ENCODE data around the gene ANXA11.

The ANXA11 gene

DNA sequence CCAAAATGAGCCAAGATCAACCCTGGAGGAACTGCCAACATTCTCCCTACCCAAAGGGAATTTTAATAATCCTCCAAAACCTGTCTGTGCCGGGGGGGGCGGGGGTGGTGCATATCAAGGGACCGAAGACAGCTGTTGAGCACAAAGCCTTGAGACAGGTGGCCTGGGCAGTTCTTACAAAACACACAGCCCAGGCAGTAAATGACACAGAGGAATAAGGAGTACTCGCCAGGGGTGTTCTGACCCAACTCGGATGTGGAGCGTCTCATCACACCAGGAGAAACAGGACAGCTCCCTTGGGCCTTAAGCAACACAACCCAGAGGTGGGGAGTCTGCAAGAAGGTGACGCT is 37.2 kb downstream of the ANXA11 start:
- TF ChIP-seq POLR2AphosphoS5 (IDR thresholded peaks at IDR 0.05; ENCODE audit: low read depth, low read length) (no peak), FOXP2 (optimal IDR thresholded peaks at IDR 0.05; ENCODE audit: borderline replicate concordance, extremely low read depth, extremely low read length, insufficient read depth) (no peak), TAF1 (IDR thresholded peaks at IDR 0.05; ENCODE audit: borderline replicate concordance, insufficient read depth, low read length) (no peak), SIN3A (IDR thresholded peaks at IDR 0.05; ENCODE audit: borderline replicate concordance, insufficient read depth, low read length) (no peak)
- TF ChIP-seq, protein P1, sequence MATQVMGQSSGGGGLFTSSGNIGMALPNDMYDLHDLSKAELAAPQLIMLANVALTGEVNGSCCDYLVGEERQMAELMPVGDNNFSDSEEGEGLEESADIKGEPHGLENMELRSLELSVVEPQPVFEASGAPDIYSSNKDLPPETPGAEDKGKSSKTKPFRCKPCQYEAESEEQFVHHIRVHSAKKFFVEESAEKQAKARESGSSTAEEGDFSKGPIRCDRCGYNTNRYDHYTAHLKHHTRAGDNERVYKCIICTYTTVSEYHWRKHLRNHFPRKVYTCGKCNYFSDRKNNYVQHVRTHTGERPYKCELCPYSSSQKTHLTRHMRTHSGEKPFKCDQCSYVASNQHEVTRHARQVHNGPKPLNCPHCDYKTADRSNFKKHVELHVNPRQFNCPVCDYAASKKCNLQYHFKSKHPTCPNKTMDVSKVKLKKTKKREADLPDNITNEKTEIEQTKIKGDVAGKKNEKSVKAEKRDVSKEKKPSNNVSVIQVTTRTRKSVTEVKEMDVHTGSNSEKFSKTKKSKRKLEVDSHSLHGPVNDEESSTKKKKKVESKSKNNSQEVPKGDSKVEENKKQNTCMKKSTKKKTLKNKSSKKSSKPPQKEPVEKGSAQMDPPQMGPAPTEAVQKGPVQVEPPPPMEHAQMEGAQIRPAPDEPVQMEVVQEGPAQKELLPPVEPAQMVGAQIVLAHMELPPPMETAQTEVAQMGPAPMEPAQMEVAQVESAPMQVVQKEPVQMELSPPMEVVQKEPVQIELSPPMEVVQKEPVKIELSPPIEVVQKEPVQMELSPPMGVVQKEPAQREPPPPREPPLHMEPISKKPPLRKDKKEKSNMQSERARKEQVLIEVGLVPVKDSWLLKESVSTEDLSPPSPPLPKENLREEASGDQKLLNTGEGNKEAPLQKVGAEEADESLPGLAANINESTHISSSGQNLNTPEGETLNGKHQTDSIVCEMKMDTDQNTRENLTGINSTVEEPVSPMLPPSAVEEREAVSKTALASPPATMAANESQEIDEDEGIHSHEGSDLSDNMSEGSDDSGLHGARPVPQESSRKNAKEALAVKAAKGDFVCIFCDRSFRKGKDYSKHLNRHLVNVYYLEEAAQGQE (IDR thresholded peaks at IDR 0.05; ENCODE audit: insufficient read depth in 1 of 2, low read depth in 2 of 2, low read length in 2 of 2), result no peak

DNA sequence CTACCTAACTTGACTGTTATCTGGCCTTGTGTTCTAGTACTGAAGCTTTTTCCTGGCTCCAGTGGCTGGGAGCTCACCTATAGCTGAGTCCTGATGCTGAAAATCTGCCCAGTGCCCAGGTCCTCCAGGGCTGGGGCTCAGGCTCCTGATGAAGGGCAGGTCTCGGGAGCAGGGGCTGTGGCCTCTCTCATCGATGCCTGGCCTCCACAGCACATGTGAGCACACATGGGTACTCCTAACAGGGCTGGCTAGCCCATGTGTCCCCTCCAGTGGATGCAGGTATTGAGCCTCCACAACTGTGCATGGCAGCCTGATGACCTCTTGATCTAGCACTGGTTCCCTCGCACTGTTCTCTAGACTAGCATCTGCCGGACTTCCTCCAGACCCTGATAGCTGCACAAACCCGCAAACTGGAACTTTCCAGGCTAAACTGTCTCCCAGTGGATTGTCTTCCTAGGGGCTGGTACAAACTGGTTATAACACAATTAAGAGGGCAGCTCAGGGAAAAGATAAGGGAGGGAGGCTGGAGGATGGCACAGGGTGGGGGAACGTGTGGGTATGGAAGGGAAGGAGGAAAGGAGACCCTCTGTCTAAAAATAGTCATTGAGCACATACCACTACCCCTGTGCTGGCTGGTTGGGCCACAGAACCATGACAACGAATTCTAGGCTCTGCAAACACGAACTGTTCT is 37.7 kb downstream of the ANXA11 start:
- TF ChIP-seq SIN3A (IDR thresholded peaks at IDR 0.05; ENCODE audit: borderline replicate concordance, insufficient read depth, low read length) (no peak), TAF1 (IDR thresholded peaks at IDR 0.05; ENCODE audit: borderline replicate concordance, insufficient read depth, low read length) (no peak), POLR2AphosphoS5 (IDR thresholded peaks at IDR 0.05; ENCODE audit: low read depth, low read length) (no peak), FOXP2 (optimal IDR thresholded peaks at IDR 0.05; ENCODE audit: borderline replicate concordance, extremely low read depth, extremely low read length, insufficient read depth) (no peak)
- TF ChIP-seq, protein P1 (IDR thresholded peaks at IDR 0.05; ENCODE audit: insufficient read depth in 1 of 2, low read depth in 2 of 2, low read length in 2 of 2), result no peak

DNA sequence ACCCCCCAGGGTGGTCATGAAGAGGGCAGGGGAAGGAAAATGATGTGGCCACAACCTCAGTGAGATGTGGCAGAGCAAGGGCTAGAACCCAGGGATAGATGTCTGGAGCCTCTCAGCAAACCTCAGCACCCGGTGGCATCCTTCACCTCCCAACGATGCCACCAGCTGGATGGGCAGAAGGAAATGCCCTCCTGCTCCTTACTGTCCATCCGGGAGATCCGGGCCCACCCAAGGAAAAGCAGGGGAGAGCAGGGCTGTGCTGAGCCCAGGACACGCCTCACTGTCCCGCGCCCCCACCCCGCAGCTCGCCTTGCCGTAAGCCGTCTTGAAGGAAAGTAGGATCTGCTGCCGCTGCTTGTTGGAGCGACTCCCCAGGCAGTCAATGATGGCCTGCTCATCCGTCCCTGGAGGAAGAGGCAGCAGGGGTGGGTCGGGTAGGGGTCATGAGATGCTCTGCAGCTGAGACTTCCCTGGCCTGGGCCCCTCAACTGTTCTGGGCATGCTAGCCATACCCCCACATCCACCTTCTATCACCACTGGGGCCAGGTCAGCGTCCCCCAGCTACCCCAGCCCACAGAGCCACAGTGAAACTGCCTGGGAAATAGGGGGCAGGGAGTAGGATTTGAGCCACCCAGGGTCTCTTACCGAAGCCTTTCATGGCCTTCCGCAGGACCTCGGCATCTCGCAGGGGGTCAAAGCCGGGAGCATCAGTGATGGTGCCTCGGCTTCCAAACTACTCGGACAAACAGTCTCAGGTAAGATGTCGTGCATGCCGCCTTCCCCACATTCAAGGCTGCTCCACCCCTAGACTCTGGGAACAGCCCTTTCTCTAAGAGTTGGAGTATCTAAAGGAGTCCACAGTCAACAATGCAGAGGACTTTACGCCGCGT is 38.5 kb downstream of the ANXA11 start:
- no peak for TF ChIP-seq POLR2AphosphoS5 (IDR thresholded peaks at IDR 0.05; ENCODE audit: low read depth, low read length)
- TF ChIP-seq, protein P1 (IDR thresholded peaks at IDR 0.05; ENCODE audit: insufficient read depth in 1 of 2, low read depth in 2 of 2, low read length in 2 of 2), result no peak
- TF ChIP-seq SIN3A (IDR thresholded peaks at IDR 0.05; ENCODE audit: borderline replicate concordance, insufficient read depth, low read length), result no peak
- TF ChIP-seq TAF1 (IDR thresholded peaks at IDR 0.05; ENCODE audit: borderline replicate concordance, insufficient read depth, low read length), result no peak
- no peak for TF ChIP-seq FOXP2 (optimal IDR thresholded peaks at IDR 0.05; ENCODE audit: borderline replicate concordance, extremely low read depth, extremely low read length, insufficient read depth)

DNA sequence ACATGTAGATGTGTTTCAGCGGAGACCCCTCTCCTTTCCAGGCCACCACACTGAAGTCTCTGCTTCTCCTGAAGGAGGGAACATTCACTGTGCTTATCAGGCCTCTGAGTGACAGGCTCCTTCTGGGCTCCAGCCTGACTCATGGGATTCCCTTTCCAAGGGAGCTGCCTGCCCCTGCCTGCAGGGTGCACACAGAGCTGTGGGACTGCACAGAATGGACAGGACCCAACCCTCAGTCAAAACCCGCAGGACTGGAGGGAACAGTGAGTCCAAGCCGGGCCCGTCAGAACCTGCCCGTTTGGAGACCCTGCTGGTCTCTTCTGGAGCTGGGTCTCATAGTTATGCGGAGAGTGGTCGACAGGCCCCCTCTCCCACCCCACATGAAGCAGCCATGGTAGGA is 40.2 kb downstream of the ANXA11 start:
- no peak for TF ChIP-seq FOXP2 (optimal IDR thresholded peaks at IDR 0.05; ENCODE audit: borderline replicate concordance, extremely low read depth, extremely low read length, insufficient read depth)
- TF ChIP-seq, protein P1 (IDR thresholded peaks at IDR 0.05; ENCODE audit: insufficient read depth in 1 of 2, low read depth in 2 of 2, low read length in 2 of 2), result no peak
- TF ChIP-seq POLR2AphosphoS5 (IDR thresholded peaks at IDR 0.05; ENCODE audit: low read depth, low read length), result no peak

All from PFSK-1 (cell line).